NB4 (cell line): ENCODE results near the gene MCRIP2.

Experiments used
- CTCF ChIP-seq: IDR thresholded peaks from one replicate; pipeline ENCODE4 v1.5.1; 2012; ENCODE audit warnings: low read depth, low read length
- MAX ChIP-seq: IDR thresholded peaks from 2 replicates; pipeline ENCODE4 v1.6.1; 2011; ENCODE audit warnings: low read depth, low read length
- MYC ChIP-seq: IDR thresholded peaks from 2 replicates; pipeline ENCODE4 v1.6.1; 2011; ENCODE audit warnings: low read depth, low read length
- POLR2A ChIP-seq: IDR thresholded peaks from 2 replicates; pipeline ENCODE4 v1.6.1; 2011; ENCODE audit warnings: mild to moderate bottlenecking; ENCODE audit not compliant: insufficient read length; ENCODE audit errors: extremely low read depth

- no peak for TF ChIP-seq CTCF
- no peak for TF ChIP-seq MAX
- no peak for TF ChIP-seq POLR2A
- no peak for TF ChIP-seq MYC
These were observed 20.0 kb upstream of the MCRIP2 start for GRCh38 chr16:621526-622105.
